ENCODE data around the gene THAP11. TPM values are rescaled to one million over a fixed set of nuclear protein-coding genes. Genes with fewer than 3 reads are reported as not detected.

Gene THAP11
- total RNA-seq: 35.8 and 51.5 TPM in 2 replicates

DNA sequence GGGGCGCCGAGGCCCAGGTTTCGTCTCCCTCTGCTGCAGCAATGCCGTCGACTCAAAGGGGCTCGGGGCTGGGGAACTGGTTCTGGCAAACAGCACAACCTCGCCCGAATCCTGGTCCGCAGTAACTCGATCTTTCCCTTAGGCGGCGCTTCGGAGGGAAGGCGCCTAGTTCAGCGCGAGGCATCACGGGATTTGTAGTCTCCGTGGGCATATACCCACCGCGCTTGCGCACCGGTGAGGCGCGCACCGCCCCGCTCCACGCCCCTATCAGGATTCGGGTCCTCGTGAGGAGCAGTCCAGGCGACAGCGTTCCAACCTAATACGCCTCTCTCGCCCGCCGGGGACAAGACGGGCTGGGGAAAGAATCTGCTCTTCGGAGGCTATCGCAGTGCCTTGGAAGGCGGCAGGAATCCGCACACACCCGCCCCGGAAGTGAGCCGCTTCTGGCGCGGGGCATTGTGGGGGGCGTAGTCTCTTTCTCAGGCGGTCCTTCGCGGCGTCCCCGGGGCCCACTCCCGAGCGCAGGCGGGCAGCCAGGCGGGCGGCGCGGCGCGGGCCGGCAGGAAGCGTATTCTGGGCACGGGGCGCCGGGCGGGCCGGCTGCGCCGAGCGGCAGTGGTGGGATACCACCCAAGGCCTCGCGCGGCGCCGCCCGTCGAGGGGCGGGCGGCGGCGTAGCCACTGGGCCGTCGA is at the start of gene THAP11:
THAP11 (plus strand) TSS at position 505 of the 693 bp plus-strand sequence. CDS start 235 bp downstream, outside the sequence.

DNA sequence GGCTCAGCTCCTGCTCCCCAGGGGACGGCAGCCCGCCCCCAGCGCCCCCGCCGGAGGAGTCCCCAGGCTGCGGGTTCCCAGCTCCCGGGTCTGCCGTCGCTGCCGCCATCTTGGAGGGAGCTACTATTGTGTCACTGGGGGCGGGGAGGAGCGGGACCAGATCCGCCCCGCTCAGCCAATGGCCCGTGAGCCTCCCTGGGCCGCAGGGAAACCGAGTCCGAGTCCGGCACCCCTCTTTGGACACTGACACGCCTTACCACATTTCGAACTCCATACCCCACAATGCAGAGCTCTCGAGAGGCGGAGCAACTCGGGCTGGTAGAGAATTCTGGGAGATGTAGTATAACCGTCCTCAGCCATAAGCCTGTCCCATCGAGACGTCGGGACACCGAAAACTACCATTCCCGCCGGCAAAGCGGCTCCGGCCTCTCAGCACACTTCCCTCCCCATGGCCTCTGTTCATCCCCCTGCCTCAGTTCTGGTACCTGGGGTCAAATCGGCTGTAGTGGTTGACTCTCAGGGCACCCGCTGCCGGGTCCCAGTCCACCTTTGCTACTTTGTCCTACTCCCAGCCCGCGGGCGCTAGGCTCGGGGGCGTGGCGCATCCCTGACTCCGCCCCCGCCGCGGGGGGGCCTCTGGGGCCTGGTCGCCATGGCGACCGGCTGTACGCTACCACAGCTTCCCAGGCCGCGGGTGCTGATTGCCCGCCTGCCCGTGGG is 35.5 kb upstream of the THAP11 start, which contains the start of the genes RANBP10 and TSNAXIP1:
RANBP10 (minus strand) TSS at position 133 of the 720 bp plus-strand sequence; CDS start at position 109, 24 bp downstream.
TSNAXIP1 (plus strand) TSS at position 462 of the 720 bp plus-strand sequence. CDS start 261 bp downstream, outside the sequence.

DNA sequence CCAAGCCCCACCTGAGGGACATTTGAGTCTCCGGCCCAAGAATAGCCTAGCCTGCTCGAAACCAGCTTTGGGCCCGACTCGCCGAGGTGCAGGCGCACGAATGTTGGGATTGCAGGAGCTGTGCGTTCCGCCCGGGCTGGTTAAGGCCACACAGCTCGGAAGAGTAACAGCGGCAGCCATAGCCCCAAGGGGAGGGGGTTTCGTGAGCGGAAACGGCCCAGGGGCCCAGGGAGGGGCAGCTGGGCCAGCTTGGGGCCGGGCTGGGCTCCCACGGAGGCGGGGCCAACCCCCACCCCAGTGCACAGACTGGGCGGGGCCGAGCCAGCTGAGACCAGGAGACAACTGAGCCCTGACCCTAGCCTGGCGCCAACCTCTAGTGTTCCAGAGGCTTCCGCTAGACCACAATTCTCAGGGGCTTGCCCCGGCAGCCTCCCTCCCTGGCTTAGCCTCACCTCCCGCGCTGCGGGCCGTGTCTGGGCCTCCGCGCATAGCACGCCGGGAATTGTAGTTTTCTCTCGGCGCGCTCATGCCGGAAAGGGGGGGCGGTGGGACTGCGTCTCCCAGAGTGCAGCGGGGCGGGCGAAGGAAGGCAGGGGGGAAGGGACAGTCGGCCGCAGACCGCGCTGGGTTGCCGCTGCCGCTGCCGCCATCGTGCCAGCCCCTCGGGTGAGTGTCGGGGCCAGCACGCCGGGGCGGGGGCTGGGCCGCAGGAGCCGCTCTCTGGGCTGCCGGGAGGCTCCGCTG is 4.4 kb downstream of the THAP11 start, which contains the start of gene NUTF2:
NUTF2 (plus strand) TSS at position 614 of the 744 bp plus-strand sequence. CDS start 18,198 bp downstream, outside the sequence.

DNA sequence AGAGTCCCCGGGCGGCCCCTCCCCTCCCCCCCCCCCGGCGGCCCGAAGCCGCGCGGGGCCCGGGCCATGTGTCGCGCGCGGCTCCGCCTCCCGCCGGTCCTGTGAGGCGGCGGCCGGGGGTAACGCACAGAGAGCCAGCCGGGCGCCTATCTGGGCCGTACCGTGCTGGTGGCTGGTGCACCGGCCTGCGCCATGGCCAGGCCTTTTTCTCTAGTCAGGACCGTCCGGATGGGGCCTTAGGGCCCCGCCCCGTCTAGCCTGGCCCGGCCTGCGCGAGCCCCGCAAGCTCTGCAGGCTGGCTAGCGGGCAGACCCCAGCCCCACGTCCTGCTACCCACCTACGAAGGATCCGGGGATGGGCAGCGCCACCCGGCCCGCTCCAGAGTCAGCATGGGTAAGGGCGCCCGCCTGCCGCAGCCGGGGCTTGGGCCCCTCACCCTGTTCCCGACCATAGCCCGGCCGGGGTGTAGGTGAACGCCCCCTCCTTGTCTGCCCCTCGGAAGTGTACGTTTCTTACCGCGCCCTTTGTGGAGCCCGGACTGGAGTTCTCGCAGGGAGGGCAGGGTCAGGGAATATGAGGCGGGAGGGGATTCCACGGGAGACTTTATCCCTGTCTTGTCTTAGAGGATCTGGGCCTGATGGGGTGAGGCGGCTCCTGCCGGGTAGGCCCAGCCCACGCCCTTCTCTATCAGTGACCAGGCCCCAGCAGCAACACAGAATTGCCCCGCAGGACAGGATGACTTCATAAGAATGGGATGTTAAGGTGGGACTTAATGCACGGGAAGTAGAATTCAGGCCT is 5.1 kb downstream of the THAP11 start, which contains the start of gene CENPT:
CENPT (minus strand) TSS at position 630 of the 798 bp plus-strand sequence. CDS start 13,834 bp downstream, outside the sequence.

DNA sequence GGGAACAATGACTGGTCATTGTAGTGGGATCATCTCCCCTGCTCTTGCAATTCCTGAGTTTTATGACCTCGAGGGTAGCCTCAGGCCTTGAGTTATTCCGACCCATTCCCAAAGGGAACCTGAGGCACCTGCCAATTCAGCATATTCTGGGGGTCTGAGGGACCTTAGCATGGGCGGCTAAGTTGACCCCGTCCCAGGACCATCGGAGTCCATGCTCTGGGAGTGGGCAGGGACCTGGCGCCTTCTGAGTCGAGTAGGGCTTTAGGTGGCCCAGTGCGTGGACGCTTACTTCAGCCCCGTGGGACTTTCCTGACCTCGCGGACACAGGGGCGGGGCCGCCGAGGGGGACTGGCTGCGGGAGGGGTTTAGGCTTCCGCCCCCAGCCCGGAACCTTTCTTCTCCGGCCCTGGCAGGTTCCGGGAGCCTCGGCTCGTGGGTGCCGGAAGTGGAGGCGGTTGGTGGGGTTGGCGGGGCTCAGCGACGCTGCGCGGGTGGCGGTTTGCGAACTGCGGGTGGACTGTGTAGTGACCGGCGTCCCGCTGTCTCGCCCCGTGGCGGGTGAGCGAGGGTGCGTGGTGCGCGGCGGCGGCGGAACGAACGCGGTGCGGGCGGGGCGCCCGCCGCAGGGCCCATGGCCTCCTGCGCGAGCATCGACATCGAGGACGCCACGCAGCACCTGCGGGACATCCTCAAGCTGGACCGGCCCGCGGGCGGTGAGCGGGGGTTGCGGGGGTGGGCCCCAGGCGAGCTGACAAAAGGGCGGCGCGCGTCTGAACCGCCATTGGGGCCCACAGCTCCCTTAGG is 30.7 kb downstream of the THAP11 start, which contains the start of gene EDC4:
EDC4 (plus strand) TSS at position 422 of the 804 bp plus-strand sequence; CDS start at position 632, 210 bp downstream.

DNA sequence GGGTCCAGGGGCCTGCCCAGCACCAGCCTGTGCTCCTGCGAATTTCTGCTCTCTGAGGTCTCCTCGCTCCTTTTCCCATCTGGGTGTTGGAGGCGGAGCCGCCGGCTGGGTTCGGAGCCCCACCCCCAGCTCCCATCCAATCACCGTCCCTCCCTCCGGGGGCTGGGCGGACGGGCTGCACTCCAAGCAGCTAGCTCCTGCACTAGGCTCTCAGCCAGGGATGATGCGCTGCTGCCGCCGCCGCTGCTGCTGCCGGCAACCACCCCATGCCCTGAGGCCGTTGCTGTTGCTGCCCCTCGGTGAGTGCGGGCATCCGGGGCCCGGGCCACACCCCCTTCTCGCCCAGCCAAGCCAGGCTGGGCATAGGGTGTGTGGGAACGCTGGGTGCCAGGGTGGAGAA is 42.6 kb downstream of the THAP11 start, which contains the start of gene NRN1L:
NRN1L (plus strand) TSS at position 202 of the 400 bp plus-strand sequence; CDS start at position 221, 19 bp downstream.

DNA sequence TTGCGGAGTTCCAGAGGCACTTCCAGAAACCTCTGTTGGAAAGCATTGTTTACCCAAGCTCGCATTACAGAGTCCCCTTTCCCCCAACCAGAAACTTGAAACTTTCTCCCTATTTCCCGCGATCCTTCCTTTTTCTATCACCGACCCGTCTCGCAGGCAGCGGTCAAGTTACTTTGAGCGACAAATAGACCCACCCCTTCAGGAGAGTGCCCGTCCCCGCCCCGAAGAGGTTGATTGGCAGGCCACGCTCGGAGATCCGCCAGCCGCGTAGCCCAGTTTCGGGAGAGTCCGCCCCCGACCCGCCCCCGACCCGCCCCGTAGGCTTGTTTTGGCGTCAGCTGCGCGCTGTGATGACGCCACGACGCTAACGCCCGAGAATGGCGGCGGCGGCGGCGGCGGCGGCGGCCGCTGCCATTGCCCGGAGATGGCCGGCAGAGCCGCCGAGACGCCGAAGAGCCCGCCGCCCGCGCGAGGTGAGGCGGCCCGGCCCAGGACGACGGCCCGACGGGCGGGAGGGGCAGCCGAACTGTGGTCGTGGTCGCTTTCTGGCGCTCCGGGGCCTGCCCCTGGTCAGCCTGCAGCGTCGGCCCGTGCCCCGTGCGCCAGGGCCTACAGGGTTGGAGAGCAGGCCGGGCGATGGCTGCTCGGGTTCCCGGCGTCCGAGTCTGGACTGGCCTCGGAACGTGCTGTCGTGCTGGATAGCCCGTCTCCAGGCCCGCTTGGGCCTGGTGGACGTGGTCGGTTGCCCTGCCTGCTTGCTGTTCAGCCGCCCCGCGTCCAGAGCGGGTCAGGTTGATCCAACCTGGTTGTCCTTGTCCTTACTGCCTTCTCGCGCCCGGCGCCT is 51.0 kb downstream of the THAP11 start, which contains the start of gene PSKH1:
PSKH1 (plus strand) TSS at position 356 of the 844 bp plus-strand sequence. CDS start 15,496 bp downstream, outside the sequence.

Other genes starting within 250 kb of the THAP11 start
- gene CARMIL2, start 197.2 kb upstream of the THAP11 start, total RNA-seq: 0.91 and 2.4 TPM in 2 replicates
- gene ACD, start 182.1 kb upstream of the THAP11 start, total RNA-seq: 27.3 and 27.9 TPM in 2 replicates
- 0.16 and 1.7 TPM in 2 replicates for gene PARD6A, start 181.4 kb upstream of the THAP11 start, total RNA-seq
- 12.8 and 26.7 TPM in 2 replicates for gene ENKD1, start 175.6 kb upstream of the THAP11 start, total RNA-seq
- gene C16orf86, start 175.5 kb upstream of the THAP11 start, total RNA-seq: 2.3 and 11.7 TPM in 2 replicates
- gene GFOD2, start 123.0 kb upstream of the THAP11 start, total RNA-seq: 9.3 and 12.3 TPM in 2 replicates
- 5.7 and 6.9 TPM in 2 replicates for gene RANBP10, start 35.8 kb upstream of the THAP11 start, total RNA-seq
- 0.16 and 0.26 TPM in 2 replicates for gene TSNAXIP1, start 35.4 kb upstream of the THAP11 start, total RNA-seq
- 68.6 and 265 TPM in 2 replicates for gene NUTF2, start 4.6 kb downstream of the THAP11 start, total RNA-seq
- 22.6 and 29.6 TPM in 2 replicates for gene CENPT, start 5.4 kb downstream of the THAP11 start, total RNA-seq
- gene EDC4, start 30.7 kb downstream of the THAP11 start, total RNA-seq: 41.2 and 50.0 TPM in 2 replicates
- 0.96 TPM in 1 of 2 replicates, not detected in the other for gene NRN1L, start 42.6 kb downstream of the THAP11 start, total RNA-seq
- 9.4 and 23.6 TPM in 2 replicates for gene PSKH1, start 50.9 kb downstream of the THAP11 start, total RNA-seq
- 0.26 and 0.80 TPM in 2 replicates for gene CTRL, start 89.5 kb downstream of the THAP11 start, total RNA-seq
- gene PSMB10, start 94.5 kb downstream of the THAP11 start, total RNA-seq: 19.2 and 58.4 TPM in 2 replicates
- 4.4 and 12.6 TPM in 2 replicates for gene LCAT, start 101.8 kb downstream of the THAP11 start, total RNA-seq
- gene SLC12A4, start 126.3 kb downstream of the THAP11 start, total RNA-seq: 52.0 and 63.9 TPM in 2 replicates
- gene DPEP3, start 138.2 kb downstream of the THAP11 start, total RNA-seq: not detected in 2 replicates
- not detected in 2 replicates for gene DPEP2, start 157.2 kb downstream of the THAP11 start, total RNA-seq
- gene DPEP2NB, start 173.6 kb downstream of the THAP11 start, total RNA-seq: not detected in 2 replicates
- 9.1 and 9.9 TPM in 2 replicates for gene DDX28, start 180.9 kb downstream of the THAP11 start, total RNA-seq
- gene DUS2, start 181.0 kb downstream of the THAP11 start, total RNA-seq: 13.7 and 16.3 TPM in 2 replicates
- 15.5 and 26.1 TPM in 2 replicates for gene NFATC3, start 243.1 kb downstream of the THAP11 start, total RNA-seq

Measured in epithelial cell of alveolus of lung (primary cell).